A673 (cell line): Measurements from ENCODE around the gene ADNP2. TPM values are rescaled to one million over a fixed set of nuclear protein-coding genes. Genes with fewer than 3 reads are reported as not detected.

Experiments
- BruUV-seq: library from RNA; stranded (reverse); fragments of 400-500 nt; replicated peaks from 2 replicates; lab custom pipeline; 2021; lab: Mats Ljungman, UMichigan
- CTCF ChIA-PET: fragments of 300-600 bp; sonication (Branson Sonifier 250); formaldehyde crosslinking; loops from one replicate; lab custom pipeline; 2022; ENCODE audit warnings: antibody characterized with exemption; lab: Charles Lee
- POLR2A ChIA-PET: fragments of 300-600 bp; sonication (Branson Sonifier 250); formaldehyde crosslinking; loops from one replicate; lab custom pipeline; 2022; ENCODE audit warnings: antibody characterized with exemption; ENCODE audit not compliant: low non-redundant PET; lab: Charles Lee
- DNase-seq: peaks from one replicate; pipeline ENCODE4 v3.0.0-alpha.2; 2015; ENCODE audit warnings: low spot score
- H3K27ac ChIP-seq: fragments of 200-600 bp; sonication (generic); 2 replicates; pipeline ENCODE4 v1.5.1; 2016; ENCODE audit warnings: mixed run types, low read depth, mild to moderate bottlenecking, mixed read lengths, antibody characterized with exemption, low read length; ENCODE audit not compliant: poor library complexity, severe bottlenecking
- H3K27me3 ChIP-seq: fragments of 200-600 bp; sonication (generic); replicated peaks from 2 replicates; pipeline ENCODE4 v1.6.1; 2017; ENCODE audit warnings: mixed run types, low read depth, mild to moderate bottlenecking, mixed read lengths, antibody characterized with exemption, low read length; ENCODE audit not compliant: insufficient read depth, poor library complexity
- H3K36me3 ChIP-seq: fragments of 200-600 bp; sonication (generic); 2 replicates; pipeline ENCODE4 v1.6.1; 2016; ENCODE audit warnings: mixed run types, mild to moderate bottlenecking, mixed read lengths, antibody characterized with exemption, low read length; ENCODE audit not compliant: insufficient read depth, poor library complexity, severe bottlenecking
- H3K4me1 ChIP-seq: fragments of 200-600 bp; sonication (generic); 2 replicates; pipeline ENCODE4 v1.6.1; 2017; ENCODE audit warnings: mixed run types, mild to moderate bottlenecking, mixed read lengths, antibody characterized with exemption, low read length; ENCODE audit not compliant: insufficient read depth, poor library complexity, severe bottlenecking
- H3K4me3 ChIP-seq: fragments of 200-600 bp; sonication (generic); 2 replicates; pipeline ENCODE4 v1.5.1; 2016; ENCODE audit warnings: low read depth, mixed run types, mild to moderate bottlenecking, mixed read lengths, low read length; ENCODE audit not compliant: poor library complexity, severe bottlenecking
- H3K9me3 ChIP-seq: fragments of 200-600 bp; sonication (generic); 2 replicates; pipeline ENCODE4 v1.6.1; 2016; ENCODE audit warnings: mixed run types, low read depth, mild to moderate bottlenecking, mixed read lengths, antibody characterized with exemption, low read length; ENCODE audit not compliant: poor library complexity, severe bottlenecking
- CTCF ChIP-seq: fragments of 300-800, 200-600 bp; sonication (generic); conservative IDR thresholded peaks from 2 replicates; pipeline ENCODE4 v1.5.1; 2017; ENCODE audit warnings: low read depth, mild to moderate bottlenecking, antibody characterized with exemption, low read length, moderate library complexity, mixed read lengths
- EZH2 ChIP-seq: fragments of 200-600 bp; sonication (generic); IDR thresholded peaks from 2 replicates; pipeline ENCODE4 v1.6.1; 2017; ENCODE audit warnings: borderline replicate concordance, low read depth, mild to moderate bottlenecking, mixed read lengths, antibody characterized with exemption, low read length; ENCODE audit not compliant: poor library complexity, severe bottlenecking
- intact Hi-C: fragments of 100-400 bp; cut with micrococcal nuclease; formaldehyde crosslinking; loops from one replicate; pipeline ENCODE4 v1.10.0; 2022; ENCODE audit not compliant: unreplicated experiment
- total RNA-seq: library from RNA; stranded (reverse); gene quantifications from 2 replicates; pipeline ENCODE4 v1.2.3, GENCODE V29; 2021

ADNP2 gene
- total RNA-seq, 1 experiment from 2014 or later = 27.5 TPM

GRCh38 chr18:80135136-80135535, 26.1 kb downstream of the ADNP2 start:
- intact Hi-C loops = no loop called here
- no peak for TF ChIP-seq CTCF
- TF ChIP-seq EZH2 = no peak
- POLR2A ChIA-PET = no interaction called here

GRCh38 chr18:80136679-80137078, 27.6 kb downstream of the ADNP2 start:
- H3K27ac ChIP-seq = no peak overlapping the region
- no TSS peak for BruUV-seq
- peaks cover 65% of the 10 kb centered on the region for H3K36me3 ChIP-seq
- H3K4me3 ChIP-seq = no peak overlapping the region
- TF ChIP-seq CTCF (no peak), EZH2 (no peak)
- no peak for DNase-seq
- no peaks in the 10 kb centered on the region for H3K27me3 ChIP-seq
- CTCF ChIA-PET = no interaction called here
- H3K4me1 ChIP-seq = no peaks in the 10 kb centered on the region
- POLR2A ChIA-PET = no interaction called here
- intact Hi-C loops = no loop called here
- H3K9me3 ChIP-seq = no peaks in the 10 kb centered on the region

More at GRCh38 chr18:80135136-80135535, 26.1 kb downstream of the ADNP2 start:
- no TSS peak for BruUV-seq
- H3K27me3 ChIP-seq = no peaks in the 10 kb centered on the region
- no peaks in the 10 kb centered on the region for H3K4me1 ChIP-seq
- no peak overlapping the region for H3K4me3 ChIP-seq
- peaks cover 64% of the 10 kb centered on the region for H3K36me3 ChIP-seq
- H3K27ac ChIP-seq = no peak overlapping the region
- H3K9me3 ChIP-seq = no peaks in the 10 kb centered on the region
- DNase-seq = no peak
- CTCF ChIA-PET = no interaction called here

- no TSS peak for BruUV-seq
- no peak for TF ChIP-seq EZH2
- no peaks in the 10 kb centered on the region for H3K27me3 ChIP-seq
- ChIA-PET CTCF (no interaction called here), POLR2A (no interaction called here)
- H3K4me3 ChIP-seq = no peak overlapping the region
- DNase-seq = no peak
- H3K4me1 ChIP-seq = no peaks in the 10 kb centered on the region
- no peaks in the 10 kb centered on the region for H3K9me3 ChIP-seq
- H3K36me3 ChIP-seq = peaks cover 65% of the 10 kb centered on the region
- intact Hi-C loops = no loop called here
- H3K27ac ChIP-seq = no peak overlapping the region
These were observed 28.1 kb downstream of the ADNP2 start for GRCh38 chr18:80137137-80137536.

GRCh38 chr18:80137976-80138375, 28.9 kb downstream of the ADNP2 start:
- BruUV-seq = no TSS peak
- TF ChIP-seq CTCF (no peak), EZH2 (no peak)
- CTCF ChIA-PET = no interaction called here
- no peak for DNase-seq
- POLR2A ChIA-PET = interaction anchor here (0.6 kb wide), 1 partner anchor 9 kb away, joined by 5 read pairs; no protein-coding TSS in a partner anchor
- Histone ChIP-seq H3K27me3 (no peaks in the 10 kb centered on the region), H3K27ac (no peak overlapping the region), H3K36me3 (peaks cover 62% of the 10 kb centered on the region), H3K4me1 (no peaks in the 10 kb centered on the region), H3K9me3 (no peaks in the 10 kb centered on the region), H3K4me3 (no peak overlapping the region)
- intact Hi-C loops = no loop called here
